DND-41 (cell line): ENCODE data around the gene IL20RB.

Source experiments
- EZH2 ChIP-seq: IDR thresholded peaks from 3 replicates; pipeline ENCODE4 v1.6.1; 2012; ENCODE audit warnings: borderline replicate concordance, low read depth, mild to moderate bottlenecking, moderate library complexity, low read length, inconsistent platforms; ENCODE audit not compliant: severe bottlenecking
- TF ChIP-seq, protein P1 (sequence below): IDR thresholded peaks from 2 replicates; pipeline ENCODE4 v1.5.1; 2012; ENCODE audit warnings: borderline replicate concordance, low read length, moderate library complexity, mild to moderate bottlenecking; ENCODE audit not compliant: poor library complexity, severe bottlenecking; ENCODE audit errors: extremely low read depth

GRCh38 chr3:136939489-136939888 lies 18.3 kb upstream of the IL20RB start:
- TF ChIP-seq, protein P1, sequence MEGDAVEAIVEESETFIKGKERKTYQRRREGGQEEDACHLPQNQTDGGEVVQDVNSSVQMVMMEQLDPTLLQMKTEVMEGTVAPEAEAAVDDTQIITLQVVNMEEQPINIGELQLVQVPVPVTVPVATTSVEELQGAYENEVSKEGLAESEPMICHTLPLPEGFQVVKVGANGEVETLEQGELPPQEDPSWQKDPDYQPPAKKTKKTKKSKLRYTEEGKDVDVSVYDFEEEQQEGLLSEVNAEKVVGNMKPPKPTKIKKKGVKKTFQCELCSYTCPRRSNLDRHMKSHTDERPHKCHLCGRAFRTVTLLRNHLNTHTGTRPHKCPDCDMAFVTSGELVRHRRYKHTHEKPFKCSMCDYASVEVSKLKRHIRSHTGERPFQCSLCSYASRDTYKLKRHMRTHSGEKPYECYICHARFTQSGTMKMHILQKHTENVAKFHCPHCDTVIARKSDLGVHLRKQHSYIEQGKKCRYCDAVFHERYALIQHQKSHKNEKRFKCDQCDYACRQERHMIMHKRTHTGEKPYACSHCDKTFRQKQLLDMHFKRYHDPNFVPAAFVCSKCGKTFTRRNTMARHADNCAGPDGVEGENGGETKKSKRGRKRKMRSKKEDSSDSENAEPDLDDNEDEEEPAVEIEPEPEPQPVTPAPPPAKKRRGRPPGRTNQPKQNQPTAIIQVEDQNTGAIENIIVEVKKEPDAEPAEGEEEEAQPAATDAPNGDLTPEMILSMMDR: no peak
- no peak for TF ChIP-seq EZH2
